Suppressor macrophage treated with lipopolysaccharide for 4 hours (primary cell): Measurements from ENCODE around the gene MBOAT1.
"Not testable (repeated sequence)": the region's sequence is repeated elsewhere in the genome, so short reads cannot be mapped to it uniquely, and the experiment has no call there.

Source experiments
- DNase-seq: peaks from one replicate; pipeline ENCODE4 v3.0.0-alpha.2; 2020

Gene MBOAT1

GRCh38 chr6:20169119-20169557 lies 43.1 kb downstream of the MBOAT1 start:
- DNase-seq: peak; percentile 86

- no peak for DNase-seq
Measured at GRCh38 chr6:20168690-20169089, 43.6 kb downstream of the MBOAT1 start.

- DNase-seq: peak; percentile 30
Measured at GRCh38 chr6:20167601-20168000, 44.7 kb downstream of the MBOAT1 start.

GRCh38 chr6:20166210-20166609 lies 46.1 kb downstream of the MBOAT1 start:
- peak; percentile 58 for DNase-seq

GRCh38 chr6:20162515-20162914 lies 49.8 kb downstream of the MBOAT1 start:
- DNase-seq: no peak

- no peak for DNase-seq
Measured at GRCh38 chr6:20160541-20161283, 51.6 kb downstream of the MBOAT1 start.

GRCh38 chr6:20159781-20160540 lies 52.3 kb downstream of the MBOAT1 start:
- DNase-seq: no peak

GRCh38 chr6:20159098-20159497 lies 53.2 kb downstream of the MBOAT1 start:
- DNase-seq: no peak

- DNase-seq: no peak
Measured at GRCh38 chr6:20158676-20159075, 53.6 kb downstream of the MBOAT1 start.

- no peak for DNase-seq
Measured at GRCh38 chr6:20156824-20157223, 55.4 kb downstream of the MBOAT1 start.

GRCh38 chr6:20154753-20155152 lies 57.5 kb downstream of the MBOAT1 start:
- no peak for DNase-seq

GRCh38 chr6:20153194-20153593 lies 59.1 kb downstream of the MBOAT1 start:
- no peak for DNase-seq

GRCh38 chr6:20148433-20148832 lies 63.8 kb downstream of the MBOAT1 start:
- peak; percentile 68 for DNase-seq

- no peak for DNase-seq
Measured at GRCh38 chr6:20147469-20147868, 64.8 kb downstream of the MBOAT1 start.

GRCh38 chr6:20146831-20147230 lies 65.4 kb downstream of the MBOAT1 start:
- peak; percentile 15 for DNase-seq

GRCh38 chr6:20146291-20146690 lies 66.0 kb downstream of the MBOAT1 start:
- no peak for DNase-seq

GRCh38 chr6:20142866-20143265 lies 69.4 kb downstream of the MBOAT1 start:
- no peak for DNase-seq

GRCh38 chr6:20141931-20142330 lies 70.3 kb downstream of the MBOAT1 start:
- no peak for DNase-seq

GRCh38 chr6:20139127-20139963 lies 72.9 kb downstream of the MBOAT1 start:
- not testable (repeated sequence) for DNase-seq

- DNase-seq: no peak
Measured at GRCh38 chr6:20137837-20138236, 74.4 kb downstream of the MBOAT1 start.

GRCh38 chr6:20137240-20137639 lies 75.0 kb downstream of the MBOAT1 start:
- peak; percentile 10 for DNase-seq

- no peak for DNase-seq
Measured at GRCh38 chr6:20135677-20136268, 76.5 kb downstream of the MBOAT1 start.

- DNase-seq: no peak
Measured at GRCh38 chr6:20134613-20135012, 77.7 kb downstream of the MBOAT1 start.
